RPMI7951 (cell line): ENCODE data around the gene EN1. TPM values are rescaled to one million over a fixed set of nuclear protein-coding genes. Genes with fewer than 3 reads are reported as not detected.

ENCODE experiments used
- total RNA-seq: library from RNA; depleted of rRNA; stranded (reverse); fragments of >200 nt; shearing (Covaris generic); gene quantifications from 2 replicates; pipeline ENCODE4 v1.2.3, GENCODE V29; 2014; rRNA removed

The EN1 gene
- total RNA-seq, 1 experiment from 2014 or later = not detected

Other genes with a start within 250 kb of the EN1 start
- gene MARCO, start 94.5 kb upstream of the EN1 start, total RNA-seq = not detected in 2 replicates